Neural progenitor cell (in vitro differentiated cells): ENCODE results near the gene MBD2.

Experiments
- CTCF ChIP-seq: fragments of 200-600 bp; sonication (generic); IDR thresholded peaks from 2 replicates; pipeline ENCODE4 v1.5.1; 2017; ENCODE audit warnings: antibody characterized with exemption, mild to moderate bottlenecking
- EZH2phosphoT487 ChIP-seq: fragments of 200-600 bp; sonication (generic); IDR thresholded peaks from 2 replicates; pipeline ENCODE4 v1.6.1; 2017; ENCODE audit warnings: antibody characterized with exemption

DNA sequence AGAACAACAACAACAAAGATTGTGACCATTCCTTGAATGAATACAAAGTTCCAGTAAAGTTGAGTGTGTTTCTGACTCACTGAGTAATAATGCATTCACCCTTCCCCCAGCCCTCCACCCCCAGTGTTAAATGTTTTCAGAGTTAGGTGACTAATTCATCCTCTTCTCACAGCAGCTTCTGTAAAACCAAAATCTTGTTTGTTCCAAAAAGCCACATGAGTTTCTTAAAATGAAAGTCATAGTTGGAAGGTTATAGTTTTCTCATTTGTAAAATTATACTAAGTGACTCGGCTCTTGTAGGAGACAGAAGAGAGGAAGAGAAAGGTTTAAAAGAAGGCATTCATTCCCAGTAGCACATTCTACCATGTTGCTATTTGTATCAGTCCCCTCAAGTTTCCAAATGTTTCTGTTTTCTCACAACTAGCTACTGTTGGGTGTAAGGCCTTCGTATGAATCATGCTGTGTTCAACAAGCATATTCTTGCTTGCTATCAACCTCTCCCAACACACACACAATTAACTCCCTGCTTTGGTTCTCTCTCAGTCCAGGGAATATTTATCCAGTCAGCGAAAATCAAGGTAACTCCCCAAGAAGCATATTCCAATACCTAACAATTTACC is 75.3 kb downstream of the MBD2 start:
- TF ChIP-seq CTCF = no peak
- TF ChIP-seq EZH2phosphoT487 = no peak
